Tibial nerve (tissue), 4 donors: ENCODE results near the gene EXOC3L2.

Experiments
- EP300 ChIP-seq, 2 donors: sonication (generic); formaldehyde crosslinking; IDR thresholded peaks; one replicate each; pipeline ENCODE4 v1.6.1; 2017; ENCODE audit warnings: antibody characterized with exemption in 2 of 2, mild to moderate bottlenecking in 1 of 2
- POLR2A ChIP-seq, 2 donors: fragments of 450-650 bp; IDR thresholded peaks; one replicate each; pipeline ENCODE4 v1.6.1; 2017; ENCODE audit warnings: antibody characterized with exemption in 2 of 2, mild to moderate bottlenecking in 2 of 2, moderate library complexity in 2 of 2
- TF ChIP-seq, protein P1 (sequence below), 5 experiments: fragments of 200-600 bp in 3 of 5; fragments of 450-650 bp in 2 of 5; sonication (generic) in 3 of 5; IDR thresholded peaks; one replicate each; pipeline ENCODE4 v1.5.1; 2016 to 2019; ENCODE audit warnings: antibody characterized with exemption in 5 of 5, mild to moderate bottlenecking in 3 of 5, moderate library complexity in 2 of 5

DNA sequence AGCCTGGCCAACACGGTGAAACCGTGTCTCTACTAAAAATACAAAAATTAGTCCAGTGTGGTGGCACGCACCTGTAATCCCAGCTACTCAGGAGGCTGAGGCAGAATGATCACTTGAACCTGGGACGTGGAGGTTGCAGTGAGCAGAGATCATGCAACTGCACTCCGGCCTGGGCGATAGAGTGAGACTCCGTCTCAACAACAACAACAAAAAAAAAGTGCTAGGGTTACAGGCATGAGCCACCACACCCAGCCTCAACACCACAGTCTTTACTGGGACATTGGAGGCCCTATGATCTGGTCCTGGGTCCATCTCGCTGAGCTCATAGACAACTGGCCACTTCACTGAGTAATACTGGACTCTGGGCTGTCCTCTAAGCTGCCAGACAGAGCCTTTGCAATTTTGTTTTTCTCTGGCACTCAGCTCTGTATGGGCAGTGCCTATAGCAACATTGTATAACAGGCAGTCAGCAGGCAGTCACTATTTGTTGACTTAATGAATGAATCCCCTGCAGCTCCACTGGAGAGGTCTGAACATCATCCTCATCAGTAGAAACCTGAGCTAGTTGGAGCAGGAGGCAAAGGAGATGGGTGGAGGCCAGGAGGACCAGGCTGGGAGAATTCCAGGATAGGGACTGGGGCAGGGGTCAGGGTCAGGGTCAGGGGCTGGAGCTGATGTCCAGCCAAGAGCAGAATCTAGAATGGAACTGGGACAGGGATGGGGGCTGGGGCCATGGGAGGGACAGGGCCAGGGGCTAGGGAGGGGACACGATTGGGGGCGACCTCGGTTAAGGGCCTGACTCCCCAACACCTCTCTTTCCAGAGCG, 58.5 kb downstream of the EXOC3L2 start:
- TF ChIP-seq, protein P1, sequence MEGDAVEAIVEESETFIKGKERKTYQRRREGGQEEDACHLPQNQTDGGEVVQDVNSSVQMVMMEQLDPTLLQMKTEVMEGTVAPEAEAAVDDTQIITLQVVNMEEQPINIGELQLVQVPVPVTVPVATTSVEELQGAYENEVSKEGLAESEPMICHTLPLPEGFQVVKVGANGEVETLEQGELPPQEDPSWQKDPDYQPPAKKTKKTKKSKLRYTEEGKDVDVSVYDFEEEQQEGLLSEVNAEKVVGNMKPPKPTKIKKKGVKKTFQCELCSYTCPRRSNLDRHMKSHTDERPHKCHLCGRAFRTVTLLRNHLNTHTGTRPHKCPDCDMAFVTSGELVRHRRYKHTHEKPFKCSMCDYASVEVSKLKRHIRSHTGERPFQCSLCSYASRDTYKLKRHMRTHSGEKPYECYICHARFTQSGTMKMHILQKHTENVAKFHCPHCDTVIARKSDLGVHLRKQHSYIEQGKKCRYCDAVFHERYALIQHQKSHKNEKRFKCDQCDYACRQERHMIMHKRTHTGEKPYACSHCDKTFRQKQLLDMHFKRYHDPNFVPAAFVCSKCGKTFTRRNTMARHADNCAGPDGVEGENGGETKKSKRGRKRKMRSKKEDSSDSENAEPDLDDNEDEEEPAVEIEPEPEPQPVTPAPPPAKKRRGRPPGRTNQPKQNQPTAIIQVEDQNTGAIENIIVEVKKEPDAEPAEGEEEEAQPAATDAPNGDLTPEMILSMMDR (IDR thresholded peaks at IDR 0.05) = no peak
- TF ChIP-seq POLR2A (IDR thresholded peaks at IDR 0.05) (no peak), EP300 (IDR thresholded peaks at IDR 0.05) (no peak)
